Upper lobe of right lung (tissue), 1 donor: ENCODE results near the gene CCNL1. TPM values are rescaled to one million over a fixed set of nuclear protein-coding genes. Genes with fewer than 3 reads are reported as not detected.

Experiments used
- ATAC-seq: fragments of 200-7000 bp; cut with Tn5 transposase; one replicate; pipeline ENCODE4 v1.9.1; 2020; ENCODE audit warnings: mild to moderate bottlenecking, moderate library complexity
- DNase-seq: peaks from one replicate; pipeline ENCODE4 v3.0.0-alpha.2; 2020
- H3K27ac ChIP-seq: fragments of 200-600 bp; one replicate; pipeline ENCODE4 v1.8.0; 2022
- H3K27me3 ChIP-seq: fragments of 200-600 bp; one replicate; pipeline ENCODE4 v1.8.0; 2022; ENCODE audit warnings: mild to moderate bottlenecking
- H3K36me3 ChIP-seq: fragments of 200-600 bp; one replicate; pipeline ENCODE4 v1.8.0; 2022
- H3K4me1 ChIP-seq: fragments of 200-600 bp; one replicate; pipeline ENCODE4 v1.8.0; 2022
- H3K4me3 ChIP-seq: fragments of 200-600 bp; one replicate; pipeline ENCODE4 v1.8.0; 2022; ENCODE audit warnings: mild to moderate bottlenecking
- H3K9me3 ChIP-seq: fragments of 200-600 bp; one replicate; pipeline ENCODE4 v1.8.0; 2022
- intact Hi-C: fragments of 100-400 bp; cut with DNase I; formaldehyde crosslinking; loops from one replicate; pipeline ENCODE4 v1.11.0; 2022
- total RNA-seq: library from RNA; stranded (reverse); fragmentation: NEBNext Ultra II Directional; extraction: Animal tissue kit (Norgen Biotek cat#: 25700); gene quantifications from one replicate; pipeline ENCODE4 v1.2.1, GENCODE V29; 2021
- TF ChIP-seq, protein P1 (sequence below): fragments of 200-600 bp; IDR thresholded peaks from one replicate; pipeline ENCODE4 v1.8.0; 2022; ENCODE audit warnings: antibody characterized with exemption
- donor health status: DM: no; HTN: yes; CAD: no; lungs with severe emphysema.

Gene CCNL1
- total RNA-seq, 1 donor from 2014 or later: 140 TPM

DNA sequence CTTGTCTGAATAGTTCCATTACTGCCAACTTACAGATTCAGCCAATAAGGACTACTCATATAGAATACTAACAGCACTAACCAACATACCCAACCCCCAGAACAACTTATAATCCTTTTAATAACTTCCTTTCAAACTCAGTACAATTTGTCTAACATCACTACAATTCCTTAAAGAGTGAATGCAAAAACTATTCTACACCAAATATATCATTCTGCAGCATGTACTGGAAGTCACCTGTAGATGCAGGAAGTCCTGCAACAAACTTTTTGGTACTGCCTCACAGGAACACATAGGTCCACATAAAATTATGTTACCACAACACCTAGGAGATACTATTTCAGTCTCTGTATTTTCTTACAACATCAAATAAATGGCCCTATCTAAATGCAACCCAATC is 2.1 kb downstream of the CCNL1 start:
- DNase-seq (no peak), ATAC-seq (no peak)
- H3K4me1 ChIP-seq: peaks cover 68% of the 10 kb centered on the region
- H3K4me3 ChIP-seq: peak overlapping the region; percentile 94
- intact Hi-C loops: no loop called here
- no peaks in the 10 kb centered on the region for H3K9me3 ChIP-seq
- H3K27me3 ChIP-seq: no peaks in the 10 kb centered on the region
- H3K27ac ChIP-seq: no peak overlapping the region
- TF ChIP-seq, protein P1, sequence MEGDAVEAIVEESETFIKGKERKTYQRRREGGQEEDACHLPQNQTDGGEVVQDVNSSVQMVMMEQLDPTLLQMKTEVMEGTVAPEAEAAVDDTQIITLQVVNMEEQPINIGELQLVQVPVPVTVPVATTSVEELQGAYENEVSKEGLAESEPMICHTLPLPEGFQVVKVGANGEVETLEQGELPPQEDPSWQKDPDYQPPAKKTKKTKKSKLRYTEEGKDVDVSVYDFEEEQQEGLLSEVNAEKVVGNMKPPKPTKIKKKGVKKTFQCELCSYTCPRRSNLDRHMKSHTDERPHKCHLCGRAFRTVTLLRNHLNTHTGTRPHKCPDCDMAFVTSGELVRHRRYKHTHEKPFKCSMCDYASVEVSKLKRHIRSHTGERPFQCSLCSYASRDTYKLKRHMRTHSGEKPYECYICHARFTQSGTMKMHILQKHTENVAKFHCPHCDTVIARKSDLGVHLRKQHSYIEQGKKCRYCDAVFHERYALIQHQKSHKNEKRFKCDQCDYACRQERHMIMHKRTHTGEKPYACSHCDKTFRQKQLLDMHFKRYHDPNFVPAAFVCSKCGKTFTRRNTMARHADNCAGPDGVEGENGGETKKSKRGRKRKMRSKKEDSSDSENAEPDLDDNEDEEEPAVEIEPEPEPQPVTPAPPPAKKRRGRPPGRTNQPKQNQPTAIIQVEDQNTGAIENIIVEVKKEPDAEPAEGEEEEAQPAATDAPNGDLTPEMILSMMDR: no peak
- H3K36me3 ChIP-seq: peaks cover 60% of the 10 kb centered on the region

DNA sequence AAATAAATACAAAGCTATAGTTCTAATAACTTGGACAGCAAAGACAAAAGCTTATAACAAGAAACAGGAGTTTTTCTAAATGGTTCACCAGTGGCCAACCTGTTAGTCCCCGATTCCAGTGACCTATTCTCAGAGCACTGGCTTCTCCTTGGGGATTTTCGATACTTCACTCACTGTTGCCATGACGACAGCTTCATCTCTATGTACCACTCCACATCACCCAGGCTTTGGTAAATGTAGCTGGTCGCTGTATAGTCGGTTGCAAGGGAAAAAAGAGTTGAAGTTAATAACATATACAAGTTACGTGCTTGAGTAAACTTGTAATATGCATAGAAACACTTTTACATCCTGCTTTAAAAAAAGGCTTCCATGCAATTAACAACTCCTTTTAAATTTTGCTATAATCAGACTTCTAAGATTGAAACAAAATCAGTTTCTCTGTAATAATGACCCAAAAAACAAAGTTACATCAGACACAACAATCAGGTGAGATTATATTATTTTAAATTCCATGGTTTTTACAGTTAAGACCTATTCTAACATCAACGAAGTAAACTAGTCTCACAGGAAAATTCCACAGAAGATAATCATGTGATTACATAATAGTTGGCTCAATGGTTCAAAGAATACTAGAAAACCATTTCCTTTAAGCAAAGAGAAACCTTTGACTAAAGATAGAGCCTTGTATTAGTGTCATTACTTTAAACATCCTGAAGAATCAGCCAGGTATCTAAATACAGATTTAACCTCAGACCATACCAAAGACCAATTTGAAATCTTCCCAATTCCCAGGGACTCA is 2.9 kb downstream of the CCNL1 start:
- intact Hi-C loops: no loop called here
- Histone ChIP-seq H3K4me3 (peak overlapping the region; percentile 94), H3K4me1 (peaks cover 68% of the 10 kb centered on the region), H3K27me3 (no peaks in the 10 kb centered on the region), H3K9me3 (no peaks in the 10 kb centered on the region), H3K27ac (no peak overlapping the region), H3K36me3 (peaks cover 68% of the 10 kb centered on the region)
- TF ChIP-seq, protein P1: no peak
- DNase-seq: no peak
- no peak for ATAC-seq

DNA sequence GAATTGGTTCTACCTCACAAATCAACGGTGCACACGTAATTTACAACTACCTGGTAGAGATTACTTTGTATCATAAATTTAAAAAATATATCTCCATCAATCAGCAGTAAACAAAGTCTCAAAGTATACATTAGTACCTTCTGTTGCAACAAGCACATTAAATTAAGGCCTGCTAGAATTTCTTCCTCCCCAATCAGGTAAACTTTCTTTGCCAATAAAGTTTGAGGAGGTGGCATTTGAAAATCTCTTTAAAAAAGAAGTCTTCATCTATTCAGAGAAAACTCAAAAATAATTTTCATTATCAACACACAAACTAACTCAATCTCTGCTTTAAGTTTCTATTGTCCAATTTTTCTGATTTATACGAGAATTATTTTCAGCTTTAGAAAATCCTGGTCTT is 4.4 kb downstream of the CCNL1 start:
- Histone ChIP-seq H3K36me3 (peaks cover 83% of the 10 kb centered on the region), H3K27me3 (no peaks in the 10 kb centered on the region), H3K4me3 (peak overlapping the region; percentile 6), H3K27ac (no peak overlapping the region), H3K4me1 (peaks cover 57% of the 10 kb centered on the region), H3K9me3 (no peaks in the 10 kb centered on the region)
- TF ChIP-seq, protein P1: no peak
- ATAC-seq (no peak), DNase-seq (no peak)
- intact Hi-C loops: no loop called here

DNA sequence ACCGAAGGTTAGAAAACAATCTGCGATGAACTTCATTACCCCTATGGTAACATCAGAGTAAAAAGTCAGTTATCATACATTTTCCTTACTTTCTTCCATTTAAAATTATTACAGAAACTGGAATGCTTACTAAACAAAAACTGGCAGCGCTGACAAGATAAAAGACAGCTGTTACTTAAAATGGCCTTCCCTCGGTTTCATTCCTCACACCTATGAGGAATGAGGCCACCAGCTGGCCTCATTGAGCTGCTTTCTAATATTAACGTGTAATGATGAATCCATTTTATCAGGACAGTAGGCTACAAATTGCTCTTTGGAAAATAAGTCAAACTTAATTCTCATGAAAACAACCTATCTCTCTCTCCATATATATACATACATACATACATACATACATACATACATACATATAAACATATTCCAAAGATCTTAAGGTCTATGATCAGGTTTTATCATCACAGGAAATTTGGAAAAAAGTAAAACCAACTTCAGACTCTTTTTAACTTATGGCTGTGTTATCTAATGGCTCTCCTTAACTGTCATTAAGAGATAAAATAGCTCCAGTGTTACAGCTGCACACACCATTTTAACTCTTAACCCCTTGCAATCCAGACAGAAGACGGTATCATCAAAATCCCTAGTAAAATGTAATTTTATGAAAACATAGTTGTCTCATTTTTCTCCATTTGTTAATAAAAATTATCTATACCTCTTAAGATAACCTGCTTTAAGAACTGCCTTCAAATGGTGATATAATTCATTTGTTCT is 5.2 kb downstream of the CCNL1 start:
- DNase-seq: no peak
- H3K27me3 ChIP-seq: no peaks in the 10 kb centered on the region
- peaks cover 57% of the 10 kb centered on the region for H3K4me1 ChIP-seq
- peak overlapping the region; percentile 6 for H3K4me3 ChIP-seq
- intact Hi-C loops: no loop called here
- peaks cover 91% of the 10 kb centered on the region for H3K36me3 ChIP-seq
- TF ChIP-seq, protein P1: no peak
- no peaks in the 10 kb centered on the region for H3K9me3 ChIP-seq
- H3K27ac ChIP-seq: no peak overlapping the region
- no peak for ATAC-seq

DNA sequence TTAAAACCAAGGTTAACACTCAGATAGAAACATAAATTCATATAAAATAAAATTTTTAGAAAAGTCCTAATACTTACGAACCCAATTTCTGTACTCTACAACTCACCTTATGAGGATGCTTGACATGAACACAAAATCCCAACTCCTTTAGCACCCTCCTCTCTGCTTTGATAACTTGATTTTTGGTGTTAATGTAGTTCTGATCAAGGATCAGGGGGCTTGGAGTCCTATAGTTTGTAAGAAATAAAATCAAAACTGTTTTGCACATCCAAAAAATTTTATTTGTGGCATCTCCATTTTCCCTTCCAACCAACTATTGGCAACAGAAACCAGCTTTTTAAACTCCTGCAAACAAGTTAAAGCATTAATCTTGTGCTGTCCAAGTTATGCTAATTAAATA is 7.0 kb downstream of the CCNL1 start:
- ATAC-seq: no peak
- peaks cover 100% of the 10 kb centered on the region for H3K36me3 ChIP-seq
- no peak overlapping the region for H3K27ac ChIP-seq
- no peaks in the 10 kb centered on the region for H3K9me3 ChIP-seq
- no peaks in the 10 kb centered on the region for H3K27me3 ChIP-seq
- no peak for DNase-seq
- intact Hi-C loops: no loop called here
- peaks cover 48% of the 10 kb centered on the region for H3K4me1 ChIP-seq
- no peak overlapping the region for H3K4me3 ChIP-seq
- TF ChIP-seq, protein P1: no peak
